Stimulated activated CD8-positive, alpha-beta memory T cell treated with anti-CD3 and anti-CD28 coated beads, Interleukin-12 subunit alpha, Interleukin-12 subunit beta, amount 100 ng/mL, for 24 hours (primary cell): ENCODE data around the gene IDUA.
"Not testable (repeated sequence)": the region's sequence is repeated elsewhere in the genome, so short reads cannot be mapped to it uniquely, and the experiment has no call there.

Source experiments
- DNase-seq: peaks from one replicate; pipeline ENCODE4 v3.0.0-alpha.2; 2020; ENCODE audit errors: extremely low read depth

Gene IDUA

GRCh38 chr4:987624-988513, 1.0 kb downstream of the IDUA start:
- DNase-seq = no peak

GRCh38 chr4:988726-989721, 2.2 kb downstream of the IDUA start:
- DNase-seq = no peak

DNA sequence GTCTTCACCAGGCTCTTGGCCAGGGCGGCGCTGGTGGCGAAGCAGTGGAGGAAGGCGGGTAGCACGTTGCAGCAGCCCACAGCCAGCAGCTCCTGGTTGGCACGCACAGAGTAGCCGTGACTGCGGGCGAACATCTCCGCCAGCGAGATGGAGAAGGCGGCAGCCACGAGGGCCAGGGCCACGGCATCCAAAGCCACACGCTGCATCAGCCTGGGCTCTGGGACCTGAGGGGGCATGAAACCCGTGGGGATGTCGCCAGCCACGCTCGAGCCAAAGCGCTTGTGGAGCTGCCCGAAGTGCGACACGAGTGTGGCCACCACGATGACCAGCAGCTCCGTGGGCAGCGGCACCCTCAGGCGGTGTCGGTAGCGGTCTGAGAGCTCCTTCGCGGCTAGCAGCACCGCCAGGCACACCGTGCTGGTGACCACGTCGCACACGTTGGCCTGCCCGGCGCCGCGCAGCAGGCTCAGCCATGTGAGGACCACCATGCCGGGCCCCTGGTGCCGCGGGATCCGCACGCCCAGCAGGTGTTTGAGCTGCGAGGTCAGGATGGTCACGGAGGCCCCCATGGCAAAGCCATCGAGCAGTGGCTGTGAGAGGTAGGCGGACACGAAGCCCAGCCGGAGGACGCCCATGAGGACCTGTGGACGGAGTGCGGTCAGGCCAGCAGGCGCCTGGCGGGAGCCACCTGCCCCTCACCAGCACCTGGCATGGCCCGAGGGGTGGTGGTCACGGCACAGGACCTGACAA, 3.1 kb downstream of the IDUA start:
- DNase-seq = no peak

DNA sequence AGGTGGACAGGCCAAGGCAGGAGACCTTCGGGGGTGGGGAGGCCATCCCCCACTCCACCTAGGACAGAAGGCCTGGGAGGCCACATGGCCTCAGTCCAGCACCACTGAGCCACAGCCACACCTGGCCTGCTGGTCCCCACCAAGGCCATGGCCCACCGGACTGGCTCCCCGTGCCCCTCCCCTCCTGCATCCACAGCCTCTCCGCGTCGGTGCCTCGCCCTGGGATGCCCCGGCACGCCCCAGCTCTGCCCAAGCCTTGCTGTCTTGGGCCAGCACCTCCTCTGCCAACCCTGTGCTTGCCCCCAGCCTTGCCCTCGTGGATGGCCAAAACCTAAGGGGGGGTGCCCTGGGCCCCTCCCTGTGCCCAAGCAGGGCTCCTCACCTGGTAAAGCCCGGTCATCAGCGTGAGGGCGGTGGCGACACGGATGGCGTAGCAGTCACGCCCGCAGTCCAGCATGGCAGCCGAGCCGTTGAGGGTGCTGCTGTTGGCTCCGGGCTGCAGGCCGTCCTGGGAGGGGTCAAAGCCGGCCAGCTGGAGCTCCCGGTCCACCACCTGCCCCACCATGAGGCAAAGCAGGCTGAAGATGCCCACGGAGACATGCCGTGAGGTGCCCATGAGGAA, 4.0 kb downstream of the IDUA start:
- no peak for DNase-seq

GRCh38 chr4:991451-992296, 4.8 kb downstream of the IDUA start:
- DNase-seq = no peak

DNA sequence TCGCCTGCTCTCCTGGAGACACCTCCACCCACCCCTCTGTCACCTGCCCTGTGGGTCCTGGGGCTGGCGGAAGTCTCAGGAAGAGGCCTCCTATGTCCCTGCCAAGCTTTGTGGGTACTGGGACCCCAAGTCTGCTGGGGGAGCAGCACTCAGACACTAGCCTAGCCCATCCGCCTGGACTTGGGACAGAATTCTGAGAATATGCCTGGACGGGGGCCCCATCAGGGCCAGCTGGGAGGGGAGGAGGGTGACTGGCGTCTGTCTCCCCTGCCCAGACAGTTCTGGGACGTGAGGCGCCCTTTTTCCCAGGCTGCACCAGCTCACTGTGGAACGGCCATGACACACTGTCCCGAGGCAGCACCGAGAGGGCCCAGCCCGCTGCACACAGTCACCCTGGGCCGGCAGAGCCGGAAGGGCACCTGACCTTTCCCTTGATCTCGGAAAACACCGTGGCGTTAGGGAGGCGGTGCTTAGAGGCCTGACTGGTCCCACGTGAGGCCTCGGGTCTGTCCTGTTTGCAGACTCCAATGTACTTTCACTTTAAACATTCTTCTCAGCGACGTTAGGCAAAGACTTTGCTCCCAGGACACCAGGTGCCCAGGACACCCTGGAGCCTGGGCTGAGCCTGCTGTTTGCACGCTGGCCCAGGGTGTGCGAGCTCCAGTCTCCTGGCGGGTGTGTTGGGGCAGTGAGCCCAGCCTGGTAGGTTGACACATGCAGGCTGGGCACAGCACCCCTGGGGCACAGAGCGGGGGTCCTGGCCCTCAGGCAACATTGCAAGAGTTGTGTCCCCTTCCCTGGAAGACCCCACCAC, 5.7 kb downstream of the IDUA start:
- DNase-seq = no peak

- DNase-seq = no peak
Measured at GRCh38 chr4:993111-994029, 6.5 kb downstream of the IDUA start, which contains the start of gene SLC26A1. Gene SLC26A1, minus strand, starts transcription at chr4:993404. Its CDS starts 1,701 bp downstream, at chr4:991703.

- no peak for DNase-seq
Measured at GRCh38 chr4:995311-996026, 8.6 kb downstream of the IDUA start.

GRCh38 chr4:996030-996996, 9.5 kb downstream of the IDUA start:
- no peak for DNase-seq

- no peak for DNase-seq
Measured at GRCh38 chr4:996997-997374, 10.1 kb downstream of the IDUA start.

GRCh38 chr4:997375-998071, 10.7 kb downstream of the IDUA start:
- DNase-seq = no peak

DNA sequence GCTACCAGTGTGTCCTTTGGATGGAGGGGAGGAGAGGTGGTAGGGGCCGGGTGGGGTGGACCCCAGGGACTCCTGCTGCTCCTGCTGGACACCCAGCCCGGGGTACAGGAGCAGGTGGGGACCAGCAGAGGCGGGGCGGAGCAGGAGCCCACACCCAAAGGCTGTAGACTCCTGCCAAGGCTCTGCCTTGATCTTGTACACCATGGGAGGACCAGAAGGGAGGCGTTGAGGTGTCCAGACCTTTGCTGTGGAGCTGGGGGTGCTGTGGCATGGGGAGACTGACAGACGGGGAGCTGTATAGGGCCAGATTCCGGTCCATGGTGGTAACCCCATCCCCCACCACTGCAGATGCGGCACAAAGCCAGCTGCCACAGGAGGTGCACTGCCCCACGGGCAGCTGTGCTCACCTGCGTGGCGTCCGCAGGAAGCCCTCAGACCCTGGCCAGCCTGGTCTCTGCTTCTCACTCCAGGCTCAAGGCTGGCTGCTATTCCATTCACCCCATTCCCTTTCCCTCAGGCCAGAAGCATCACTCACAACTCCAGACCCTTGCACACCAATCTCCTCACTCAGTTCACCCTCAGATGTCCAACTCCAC, 11.3 kb downstream of the IDUA start:
- DNase-seq = no peak

DNA sequence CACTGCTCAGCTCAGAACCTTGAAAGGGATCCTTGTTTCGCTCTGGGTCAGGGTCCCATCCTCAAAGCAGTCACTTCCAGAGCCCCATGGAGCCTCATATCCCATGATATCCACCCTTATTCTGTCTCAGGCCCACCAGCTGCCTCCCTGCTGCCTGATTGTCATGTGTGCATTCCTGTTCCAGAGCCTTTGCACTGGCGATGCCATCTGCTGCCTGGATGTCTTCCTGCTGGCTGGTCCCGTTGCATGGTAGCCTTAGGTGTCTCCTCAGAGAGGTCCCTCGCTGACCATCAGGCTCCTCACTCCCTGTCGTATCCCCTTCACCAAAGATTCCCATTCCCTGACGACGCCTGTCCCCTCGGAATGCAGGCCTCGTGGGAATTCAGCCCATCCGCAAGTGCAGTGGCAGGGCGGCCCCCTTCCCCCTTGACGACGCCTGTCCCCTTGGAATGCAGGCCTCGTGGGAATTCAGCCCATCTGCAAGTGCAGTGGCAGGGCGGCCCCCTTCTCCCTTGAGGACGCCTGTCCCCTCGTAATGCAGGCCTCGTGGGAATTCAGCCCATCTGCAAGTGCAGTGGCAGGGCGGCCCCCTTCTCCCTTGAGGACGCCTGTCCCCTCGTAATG, 12.5 kb downstream of the IDUA start:
- DNase-seq = not testable (repeated sequence)

GRCh38 chr4:999882-1000425, 13.1 kb downstream of the IDUA start:
- no peak for DNase-seq
